Fibroblast of skin of right quadriceps (primary cell): ENCODE measurements around the gene PLBD2.
A peak's percentile ranks its signal among the peaks of the same experiment; 100 is the strongest.
"Not testable (repeated sequence)": the region's sequence is repeated elsewhere in the genome, so short reads cannot be mapped to it uniquely, and the experiment has no call there.

Source experiments
- DNase-seq: peaks from one replicate; pipeline ENCODE4 v3.0.0-alpha.2; 2013

The PLBD2 gene

GRCh38 chr12:113334786-113335539, 23.4 kb upstream of the PLBD2 start, which contains the start of gene SLC8B1:
TSS of gene SLC8B1 (minus strand) at chr12:113335109. CDS start at chr12:113332878, 2,231 bp downstream.
- peak; percentile 67 for DNase-seq

- no peak for DNase-seq
Observed at GRCh38 chr12:113339540-113339939, 18.8 kb upstream of the PLBD2 start.

GRCh38 chr12:113340061-113340460, 18.3 kb upstream of the PLBD2 start:
- DNase-seq, result no peak

- DNase-seq, result no peak
Observed at GRCh38 chr12:113341535-113341934, 16.9 kb upstream of the PLBD2 start.

- no peak for DNase-seq
Observed at GRCh38 chr12:113345318-113345717, 13.1 kb upstream of the PLBD2 start.

- DNase-seq, result no peak
Observed at GRCh38 chr12:113346353-113346752, 12.0 kb upstream of the PLBD2 start.

- DNase-seq, result no peak
Observed at GRCh38 chr12:113347107-113347506, 11.3 kb upstream of the PLBD2 start.

GRCh38 chr12:113347892-113348291, 10.5 kb upstream of the PLBD2 start:
- DNase-seq, result no peak

- DNase-seq, result no peak
Observed at GRCh38 chr12:113348849-113349536, 9.4 kb upstream of the PLBD2 start.

- DNase-seq, result no peak
Observed at GRCh38 chr12:113351089-113351488, 7.3 kb upstream of the PLBD2 start.

- DNase-seq, result not testable (repeated sequence)
Observed at GRCh38 chr12:113354192-113354591, 4.2 kb upstream of the PLBD2 start.

GRCh38 chr12:113359133-113359938, 949 bp downstream of the PLBD2 start:
- DNase-seq, result peak; percentile 18

GRCh38 chr12:113359939-113360748, 1.8 kb downstream of the PLBD2 start:
- no peak for DNase-seq

GRCh38 chr12:113361574-113362370, 3.4 kb downstream of the PLBD2 start:
- DNase-seq, result no peak

- no peak for DNase-seq
Observed at GRCh38 chr12:113364698-113365097, 6.3 kb downstream of the PLBD2 start.

- DNase-seq, result no peak
Observed at GRCh38 chr12:113365639-113366395, 7.4 kb downstream of the PLBD2 start.

- no peak for DNase-seq
Observed at GRCh38 chr12:113366827-113367226, 8.4 kb downstream of the PLBD2 start.

- DNase-seq, result no peak
Observed at GRCh38 chr12:113368331-113368730, 9.9 kb downstream of the PLBD2 start.

GRCh38 chr12:113369391-113369985, 11.1 kb downstream of the PLBD2 start:
- no peak for DNase-seq

- DNase-seq, result no peak
Observed at GRCh38 chr12:113370923-113371682, 12.7 kb downstream of the PLBD2 start.
